Gastrocnemius medialis (tissue), 4 donors: ENCODE measurements around the gene LIPF.

ENCODE experiments used
- CTCF ChIP-seq, 5 experiments: fragments of 450-650 bp in 3 of 5; fragments of 200-600 bp in 2 of 5; sonication (generic) in 2 of 5; IDR thresholded peaks in 4 of 5; conservative IDR thresholded peaks in 1 of 5; 1 replicate in 4 of 5; 2 replicates in 1 of 5; pipeline ENCODE4 v1.5.1; 2016 to 2019; ENCODE audit warnings: antibody characterized with exemption in 5 of 5, mild to moderate bottlenecking in 3 of 5, moderate library complexity in 3 of 5
- POLR2A ChIP-seq, 2 donors: fragments of 450-650 bp; IDR thresholded peaks; one replicate each; pipeline ENCODE4 v1.6.1; 2017; ENCODE audit warnings: antibody characterized with exemption in 2 of 2, mild to moderate bottlenecking in 2 of 2, moderate library complexity in 2 of 2

GRCh38 chr10:88682491-88682890, 18.2 kb downstream of the LIPF start:
- TF ChIP-seq CTCF (IDR thresholded peaks at IDR 0.05 in 4 of 5, conservative IDR thresholded peaks at IDR 0.05 in 1 of 5) (no peak), POLR2A (IDR thresholded peaks at IDR 0.05) (no peak)
